Astrocyte (in vitro differentiated cells and primary cell): ENCODE results near the gene CES5A.

ENCODE experiments used
- CTCF ChIP-seq: IDR thresholded peaks from 2 replicates; pipeline ENCODE4 v1.5.1; 2011; ENCODE audit warnings: low read depth, mild to moderate bottlenecking, inconsistent platforms, low read length, moderate library complexity; ENCODE audit not compliant: insufficient read depth
- EZH2 ChIP-seq: IDR thresholded peaks from 2 replicates; pipeline ENCODE4 v1.6.1; 2012; ENCODE audit warnings: mild to moderate bottlenecking, low read length, inconsistent platforms; ENCODE audit not compliant: insufficient read depth

GRCh38 chr16:55917373-55918160 is 42.4 kb upstream of the CES5A start:
- TF ChIP-seq CTCF (no peak), EZH2 (no peak)
